Measurements from ENCODE around the gene SKAP1. TPM values are rescaled to one million over a fixed set of nuclear protein-coding genes. Genes with fewer than 3 reads are reported as not detected.

SKAP1 gene
- total RNA-seq, 1 donor from 2014 or later, result 25.3 TPM

DNA sequence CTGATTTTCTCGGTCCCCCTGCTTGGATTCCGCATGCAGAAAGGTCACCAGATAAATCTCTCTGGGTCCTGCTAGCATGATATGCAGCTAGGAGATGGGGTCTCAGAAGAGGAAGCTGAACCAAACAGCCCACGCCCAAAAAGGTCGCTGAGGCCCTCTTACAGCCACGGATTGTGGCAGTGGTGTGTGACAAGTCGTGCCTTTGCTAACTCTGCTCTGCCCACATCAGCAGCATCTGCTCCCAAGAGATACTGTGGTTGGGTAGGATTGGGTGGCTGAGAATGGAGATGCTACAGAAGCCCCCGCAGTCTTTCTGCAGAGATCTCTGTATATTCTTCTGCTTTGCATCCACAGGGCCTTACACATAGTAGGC lies 15.2 kb upstream of the SKAP1 start:
- Mint-ChIP-seq H3K4me1 (peaks cover 62% of the 10 kb centered on the region), H3K36me3 (ENCODE audit: low read depth) (no peaks in the 10 kb centered on the region), H3K27ac (peak overlapping the region; percentile 78), H3K9me3 (peaks cover 6% of the 10 kb centered on the region), H3K27me3 (peaks cover 3% of the 10 kb centered on the region), H3K4me3 (peak overlapping the region; percentile 28)
- ATAC-seq (ENCODE audit: low read depth), result peak; percentile 54
- DNase-seq, result no peak
- POLR2A ChIA-PET, result interaction anchor here (0.8 to 1.2 kb wide), 3 partner anchors 8 to 13 kb away, joined by 3 to 4 read pairs (median 3); no protein-coding TSS in a partner anchor
- TF ChIP-seq, protein P1, sequence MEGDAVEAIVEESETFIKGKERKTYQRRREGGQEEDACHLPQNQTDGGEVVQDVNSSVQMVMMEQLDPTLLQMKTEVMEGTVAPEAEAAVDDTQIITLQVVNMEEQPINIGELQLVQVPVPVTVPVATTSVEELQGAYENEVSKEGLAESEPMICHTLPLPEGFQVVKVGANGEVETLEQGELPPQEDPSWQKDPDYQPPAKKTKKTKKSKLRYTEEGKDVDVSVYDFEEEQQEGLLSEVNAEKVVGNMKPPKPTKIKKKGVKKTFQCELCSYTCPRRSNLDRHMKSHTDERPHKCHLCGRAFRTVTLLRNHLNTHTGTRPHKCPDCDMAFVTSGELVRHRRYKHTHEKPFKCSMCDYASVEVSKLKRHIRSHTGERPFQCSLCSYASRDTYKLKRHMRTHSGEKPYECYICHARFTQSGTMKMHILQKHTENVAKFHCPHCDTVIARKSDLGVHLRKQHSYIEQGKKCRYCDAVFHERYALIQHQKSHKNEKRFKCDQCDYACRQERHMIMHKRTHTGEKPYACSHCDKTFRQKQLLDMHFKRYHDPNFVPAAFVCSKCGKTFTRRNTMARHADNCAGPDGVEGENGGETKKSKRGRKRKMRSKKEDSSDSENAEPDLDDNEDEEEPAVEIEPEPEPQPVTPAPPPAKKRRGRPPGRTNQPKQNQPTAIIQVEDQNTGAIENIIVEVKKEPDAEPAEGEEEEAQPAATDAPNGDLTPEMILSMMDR (IDR thresholded peaks at IDR 0.05), result no peak
- CTCF ChIA-PET, result interaction anchor here (1.1 to 1.2 kb wide), 2 partner anchors 9 to 12 kb away, joined by 4 to 6 read pairs; no protein-coding TSS in a partner anchor
- intact Hi-C loops (cut with micrococcal nuclease), result no loop called here

DNA sequence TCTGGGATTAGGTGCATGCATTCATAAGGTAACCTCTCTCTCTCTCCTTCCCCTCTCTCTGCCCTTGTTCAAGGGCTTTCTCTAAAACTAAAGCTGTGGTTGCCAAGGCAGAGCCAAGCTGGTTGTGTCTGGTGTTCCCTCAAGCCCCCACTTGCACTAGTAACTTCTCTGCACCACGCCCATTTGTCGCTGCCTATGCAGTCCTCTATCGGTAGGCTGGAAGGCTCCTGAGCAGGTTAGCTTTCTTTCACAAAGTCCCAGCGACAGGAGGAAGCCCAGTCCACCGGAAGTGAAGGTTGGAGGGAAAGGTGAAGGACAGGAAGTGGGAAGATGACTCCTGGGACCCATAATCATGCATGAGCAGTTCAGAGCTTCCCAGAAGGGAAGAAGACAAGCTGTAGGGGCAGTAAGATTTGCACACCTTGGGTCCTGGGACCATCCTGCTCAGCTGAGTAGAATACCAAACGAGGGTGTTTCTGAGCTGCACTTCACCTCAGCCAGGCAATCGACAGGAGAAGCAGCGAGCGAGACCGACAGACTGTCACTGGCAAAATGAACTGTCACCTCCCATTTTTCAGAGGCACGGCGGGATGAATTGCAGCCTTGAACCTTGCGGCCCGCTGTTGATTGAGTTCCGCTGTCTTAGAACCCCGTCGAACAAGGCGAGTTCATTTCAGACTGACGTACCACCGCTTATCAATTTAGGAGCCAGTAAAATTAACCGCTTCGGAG lies 14.7 kb upstream of the SKAP1 start:
- Mint-ChIP-seq H3K4me1 (peaks cover 64% of the 10 kb centered on the region), H3K9me3 (peaks cover 6% of the 10 kb centered on the region), H3K4me3 (peak overlapping the region; percentile 28), H3K36me3 (ENCODE audit: low read depth) (no peaks in the 10 kb centered on the region), H3K27ac (peak overlapping the region; percentile 78), H3K27me3 (peaks cover 3% of the 10 kb centered on the region)
- POLR2A ChIA-PET, result interaction anchor here (0.8 to 1.2 kb wide), 3 partner anchors 9 to 12 kb away, joined by 3 to 4 read pairs (median 3); no protein-coding TSS in a partner anchor
- DNase-seq (no peak), ATAC-seq (ENCODE audit: low read depth) (no peak)
- CTCF ChIA-PET, result interaction anchor here (1.1 to 1.2 kb wide), 2 partner anchors 9 to 13 kb away, joined by 4 to 6 read pairs; no protein-coding TSS in a partner anchor
- intact Hi-C loops (cut with micrococcal nuclease), result no loop called here
- TF ChIP-seq, protein P1 (IDR thresholded peaks at IDR 0.05), result no peak

DNA sequence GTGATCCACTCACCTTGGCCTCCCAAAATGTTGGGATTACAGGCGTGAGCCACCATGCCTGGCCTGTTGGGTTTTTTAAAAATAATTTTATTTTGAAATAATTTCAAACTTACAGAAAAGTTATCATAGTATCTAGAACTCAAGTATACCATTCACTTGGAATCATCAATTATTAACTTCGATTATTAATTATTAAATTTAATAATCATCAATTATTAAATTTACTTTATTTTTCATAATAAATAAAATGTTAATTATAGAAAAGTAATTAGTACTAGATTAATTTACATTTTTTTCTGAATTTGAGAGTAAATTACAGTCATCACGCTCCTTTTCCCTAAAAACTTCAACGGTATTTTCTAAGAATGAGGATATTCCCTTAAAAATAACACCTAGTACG lies 13.7 kb upstream of the SKAP1 start:
- Mint-ChIP-seq H3K9me3 (peaks cover 6% of the 10 kb centered on the region), H3K4me3 (no peak overlapping the region), H3K4me1 (peaks cover 74% of the 10 kb centered on the region), H3K27ac (no peak overlapping the region), H3K27me3 (peaks cover 3% of the 10 kb centered on the region), H3K36me3 (ENCODE audit: low read depth) (no peaks in the 10 kb centered on the region)
- intact Hi-C loops (cut with micrococcal nuclease), result no loop called here
- POLR2A ChIA-PET, result no interaction called here
- TF ChIP-seq, protein P1 (IDR thresholded peaks at IDR 0.05), result no peak
- CTCF ChIA-PET, result no interaction called here
- ATAC-seq (ENCODE audit: low read depth) (no peak), DNase-seq (no peak)

DNA sequence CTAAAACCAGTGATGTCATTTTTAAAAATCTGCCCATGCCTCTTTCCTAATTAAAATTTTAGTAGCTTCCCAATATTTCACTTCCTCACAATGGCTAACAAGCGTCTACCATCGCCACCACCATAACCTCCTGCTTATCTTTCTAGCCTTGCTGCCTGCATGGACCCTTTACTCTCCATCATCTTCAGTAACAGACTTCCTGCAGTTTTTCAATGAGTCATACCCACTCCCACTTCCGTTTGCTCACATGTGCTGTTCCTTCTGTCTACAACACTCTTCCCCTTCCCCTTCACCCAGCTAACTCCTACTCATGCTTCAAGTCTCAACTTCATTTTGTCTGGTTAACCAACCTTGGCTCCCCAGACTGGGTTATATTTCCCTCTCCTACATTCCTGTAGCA lies 12.8 kb upstream of the SKAP1 start:
- ChIA-PET POLR2A (interaction anchor here (0.8 kb wide), 1 partner anchor 9 kb away, joined by 4 read pairs; no protein-coding TSS in a partner anchor), CTCF (interaction anchor here (0.6 kb wide), 1 partner anchor 1991 kb away, joined by 3 read pairs; no protein-coding TSS in a partner anchor)
- H3K27me3 Mint-ChIP-seq, result peaks cover 3% of the 10 kb centered on the region
- H3K4me3 Mint-ChIP-seq, result peak overlapping the region; percentile 12
- TF ChIP-seq, protein P1 (IDR thresholded peaks at IDR 0.05), result no peak
- no peaks in the 10 kb centered on the region for H3K36me3 Mint-ChIP-seq (ENCODE audit: low read depth)
- peaks cover 6% of the 10 kb centered on the region for H3K9me3 Mint-ChIP-seq
- ATAC-seq (ENCODE audit: low read depth) (no peak), DNase-seq (no peak)
- peak overlapping the region; percentile 15 for H3K27ac Mint-ChIP-seq
- intact Hi-C loops (cut with micrococcal nuclease), result no loop called here
- H3K4me1 Mint-ChIP-seq, result peaks cover 82% of the 10 kb centered on the region

DNA sequence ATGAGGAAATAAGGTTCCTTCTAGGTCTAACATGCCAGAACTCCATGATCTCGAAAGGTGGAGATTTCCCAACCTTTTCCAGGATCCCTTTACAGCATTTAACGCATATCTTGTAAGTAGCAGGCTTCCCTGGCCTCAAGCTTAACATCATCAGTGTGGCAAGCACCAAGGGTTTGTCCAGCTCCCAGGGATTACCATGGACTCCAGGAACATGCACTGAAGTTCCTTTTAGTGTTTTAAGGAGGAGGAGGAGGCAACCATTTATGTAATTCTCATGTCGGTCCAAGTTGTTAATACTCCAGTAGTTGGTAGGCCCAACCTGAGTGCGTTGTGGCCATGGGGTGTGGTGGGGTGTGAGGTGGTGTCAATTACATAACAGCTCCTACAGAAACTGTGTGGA lies 11.8 kb upstream of the SKAP1 start:
- DNase-seq, result no peak
- peaks cover 86% of the 10 kb centered on the region for H3K4me1 Mint-ChIP-seq
- peaks cover 6% of the 10 kb centered on the region for H3K9me3 Mint-ChIP-seq
- no peak overlapping the region for H3K4me3 Mint-ChIP-seq
- POLR2A ChIA-PET, result interaction anchor here (0.8 to 1.3 kb wide), 6 partner anchors 10 to 399 kb away, joined by 3 to 5 read pairs (median 4); no protein-coding TSS in a partner anchor
- H3K27ac Mint-ChIP-seq, result peak overlapping the region; percentile 92
- no peaks in the 10 kb centered on the region for H3K36me3 Mint-ChIP-seq (ENCODE audit: low read depth)
- TF ChIP-seq, protein P1 (IDR thresholded peaks at IDR 0.05), result no peak
- no peak for ATAC-seq (ENCODE audit: low read depth)
- H3K27me3 Mint-ChIP-seq, result peaks cover 5% of the 10 kb centered on the region
- intact Hi-C loops (cut with micrococcal nuclease), result loop anchor here (1.0 kb wide), 2 partner anchors 15 to 29 kb away; no protein-coding TSS in a partner anchor
- CTCF ChIA-PET, result interaction anchor here (0.5 to 1.8 kb wide), 3 partner anchors 12 to 134 kb away, joined by 3 to 4 read pairs (median 3); no protein-coding TSS in a partner anchor
